ENCODE results near the gene AMHR2.

- TF ChIP-seq CTCF (IDR thresholded peaks at IDR 0.05) (no peak), ZFX (IDR thresholded peaks at IDR 0.05; ENCODE audit: borderline replicate concordance) (no peak)
Observed at GRCh38 chr12:53463802-53464560, 40.3 kb downstream of the AMHR2 start.

Data from 22Rv1 (cell line).